A673 (cell line): ENCODE data around the gene PDE5A. TPM values are rescaled to one million over a fixed set of nuclear protein-coding genes. Genes with fewer than 3 reads are reported as not detected.

Experiments used
- BruUV-seq: library from RNA; stranded (reverse); fragments of 400-500 nt; replicated peaks from 2 replicates; lab custom pipeline; 2021; lab: Mats Ljungman, UMichigan
- CTCF ChIA-PET: fragments of 300-600 bp; sonication (Branson Sonifier 250); formaldehyde crosslinking; loops from one replicate; lab custom pipeline; 2022; ENCODE audit warnings: antibody characterized with exemption; lab: Charles Lee
- POLR2A ChIA-PET: fragments of 300-600 bp; sonication (Branson Sonifier 250); formaldehyde crosslinking; loops from one replicate; lab custom pipeline; 2022; ENCODE audit warnings: antibody characterized with exemption; ENCODE audit not compliant: low non-redundant PET; lab: Charles Lee
- DNase-seq: peaks from one replicate; pipeline ENCODE4 v3.0.0-alpha.2; 2015; ENCODE audit warnings: low spot score
- H3K27ac ChIP-seq: fragments of 200-600 bp; sonication (generic); 2 replicates; pipeline ENCODE4 v1.5.1; 2016; ENCODE audit warnings: mixed run types, low read depth, mild to moderate bottlenecking, mixed read lengths, antibody characterized with exemption, low read length; ENCODE audit not compliant: poor library complexity, severe bottlenecking
- H3K27me3 ChIP-seq: fragments of 200-600 bp; sonication (generic); replicated peaks from 2 replicates; pipeline ENCODE4 v1.6.1; 2017; ENCODE audit warnings: mixed run types, low read depth, mild to moderate bottlenecking, mixed read lengths, antibody characterized with exemption, low read length; ENCODE audit not compliant: insufficient read depth, poor library complexity
- H3K36me3 ChIP-seq: fragments of 200-600 bp; sonication (generic); 2 replicates; pipeline ENCODE4 v1.6.1; 2016; ENCODE audit warnings: mixed run types, mild to moderate bottlenecking, mixed read lengths, antibody characterized with exemption, low read length; ENCODE audit not compliant: insufficient read depth, poor library complexity, severe bottlenecking
- H3K4me1 ChIP-seq: fragments of 200-600 bp; sonication (generic); 2 replicates; pipeline ENCODE4 v1.6.1; 2017; ENCODE audit warnings: mixed run types, mild to moderate bottlenecking, mixed read lengths, antibody characterized with exemption, low read length; ENCODE audit not compliant: insufficient read depth, poor library complexity, severe bottlenecking
- H3K4me3 ChIP-seq: fragments of 200-600 bp; sonication (generic); 2 replicates; pipeline ENCODE4 v1.5.1; 2016; ENCODE audit warnings: low read depth, mixed run types, mild to moderate bottlenecking, mixed read lengths, low read length; ENCODE audit not compliant: poor library complexity, severe bottlenecking
- H3K9me3 ChIP-seq: fragments of 200-600 bp; sonication (generic); 2 replicates; pipeline ENCODE4 v1.6.1; 2016; ENCODE audit warnings: mixed run types, low read depth, mild to moderate bottlenecking, mixed read lengths, antibody characterized with exemption, low read length; ENCODE audit not compliant: poor library complexity, severe bottlenecking
- EZH2 ChIP-seq: fragments of 200-600 bp; sonication (generic); IDR thresholded peaks from 2 replicates; pipeline ENCODE4 v1.6.1; 2017; ENCODE audit warnings: borderline replicate concordance, low read depth, mild to moderate bottlenecking, mixed read lengths, antibody characterized with exemption, low read length; ENCODE audit not compliant: poor library complexity, severe bottlenecking
- intact Hi-C: fragments of 100-400 bp; cut with micrococcal nuclease; formaldehyde crosslinking; loops from one replicate; pipeline ENCODE4 v1.10.0; 2022; ENCODE audit not compliant: unreplicated experiment
- total RNA-seq: library from RNA; stranded (reverse); gene quantifications from 2 replicates; pipeline ENCODE4 v1.2.3, GENCODE V29; 2021
- TF ChIP-seq, protein P1 (sequence below): fragments of 300-800, 200-600 bp; sonication (generic); conservative IDR thresholded peaks from 2 replicates; pipeline ENCODE4 v1.5.1; 2017; ENCODE audit warnings: low read depth, mild to moderate bottlenecking, antibody characterized with exemption, low read length, moderate library complexity, mixed read lengths

Gene PDE5A
- total RNA-seq, 1 experiment from 2014 or later = 1.2 TPM

DNA sequence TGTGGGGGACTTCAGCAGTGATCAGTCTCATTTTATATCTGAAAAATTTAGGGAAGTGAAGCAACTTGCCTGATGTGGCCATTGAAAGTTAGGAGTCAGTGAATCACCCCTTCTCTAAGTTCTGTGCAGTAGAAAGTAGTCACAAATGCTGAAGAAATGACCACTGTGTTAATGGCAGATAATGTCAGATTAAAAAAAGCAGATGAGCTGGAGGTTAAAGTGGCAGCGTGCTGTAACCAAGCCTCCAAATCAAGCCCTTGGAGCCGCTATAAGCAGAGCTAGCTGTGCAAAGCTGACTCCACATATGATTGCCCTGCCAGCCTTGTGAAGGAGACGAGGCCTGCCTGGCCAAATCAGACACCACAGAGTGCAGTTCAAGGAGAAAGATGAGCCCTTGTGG is 39.2 kb upstream of the PDE5A start:
- CTCF ChIA-PET = no interaction called here
- no peak for DNase-seq

DNA sequence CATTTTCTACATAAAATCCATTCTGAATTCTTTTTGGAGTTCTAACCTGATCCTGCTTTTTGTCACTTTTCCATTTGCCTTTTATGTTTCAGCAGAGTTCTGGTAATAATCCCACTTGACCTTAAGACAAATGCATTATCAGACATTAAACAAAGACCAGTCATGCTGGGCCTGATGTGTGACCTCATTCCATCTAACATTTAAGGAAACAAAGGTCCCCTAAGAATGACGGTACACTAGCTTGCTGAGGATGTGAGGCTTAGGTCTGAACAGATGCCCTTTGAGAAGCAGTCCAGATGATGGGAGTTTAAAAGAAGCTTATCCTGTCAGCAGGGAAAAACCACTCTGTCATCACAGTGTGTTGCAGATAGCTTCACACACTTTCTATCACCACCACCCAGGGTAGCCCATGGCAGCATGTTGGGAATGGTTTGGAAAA is 38.1 kb upstream of the PDE5A start:
- H3K4me3 ChIP-seq = no peak overlapping the region
- no peak for DNase-seq
- no peaks in the 10 kb centered on the region for H3K4me1 ChIP-seq
- no peaks in the 10 kb centered on the region for H3K9me3 ChIP-seq
- TF ChIP-seq, protein P1, sequence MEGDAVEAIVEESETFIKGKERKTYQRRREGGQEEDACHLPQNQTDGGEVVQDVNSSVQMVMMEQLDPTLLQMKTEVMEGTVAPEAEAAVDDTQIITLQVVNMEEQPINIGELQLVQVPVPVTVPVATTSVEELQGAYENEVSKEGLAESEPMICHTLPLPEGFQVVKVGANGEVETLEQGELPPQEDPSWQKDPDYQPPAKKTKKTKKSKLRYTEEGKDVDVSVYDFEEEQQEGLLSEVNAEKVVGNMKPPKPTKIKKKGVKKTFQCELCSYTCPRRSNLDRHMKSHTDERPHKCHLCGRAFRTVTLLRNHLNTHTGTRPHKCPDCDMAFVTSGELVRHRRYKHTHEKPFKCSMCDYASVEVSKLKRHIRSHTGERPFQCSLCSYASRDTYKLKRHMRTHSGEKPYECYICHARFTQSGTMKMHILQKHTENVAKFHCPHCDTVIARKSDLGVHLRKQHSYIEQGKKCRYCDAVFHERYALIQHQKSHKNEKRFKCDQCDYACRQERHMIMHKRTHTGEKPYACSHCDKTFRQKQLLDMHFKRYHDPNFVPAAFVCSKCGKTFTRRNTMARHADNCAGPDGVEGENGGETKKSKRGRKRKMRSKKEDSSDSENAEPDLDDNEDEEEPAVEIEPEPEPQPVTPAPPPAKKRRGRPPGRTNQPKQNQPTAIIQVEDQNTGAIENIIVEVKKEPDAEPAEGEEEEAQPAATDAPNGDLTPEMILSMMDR = no peak
- TF ChIP-seq EZH2 = no peak
- no TSS peak for BruUV-seq
- H3K36me3 ChIP-seq = no peaks in the 10 kb centered on the region
- no peak overlapping the region for H3K27ac ChIP-seq
- intact Hi-C loops = no loop called here
- ChIA-PET CTCF (no interaction called here), POLR2A (no interaction called here)
- H3K27me3 ChIP-seq = no peaks in the 10 kb centered on the region

More for the DNA sequence above, 39.2 kb upstream of the PDE5A start:
- no peak for TF ChIP-seq EZH2
- TF ChIP-seq, protein P1 = no peak
- H3K4me1 ChIP-seq = no peaks in the 10 kb centered on the region
- H3K4me3 ChIP-seq = no peak overlapping the region
- POLR2A ChIA-PET = no interaction called here
- H3K27ac ChIP-seq = no peak overlapping the region
- no peaks in the 10 kb centered on the region for H3K36me3 ChIP-seq
- H3K9me3 ChIP-seq = no peaks in the 10 kb centered on the region
- H3K27me3 ChIP-seq = no peaks in the 10 kb centered on the region
- no TSS peak for BruUV-seq
- intact Hi-C loops = no loop called here

DNA sequence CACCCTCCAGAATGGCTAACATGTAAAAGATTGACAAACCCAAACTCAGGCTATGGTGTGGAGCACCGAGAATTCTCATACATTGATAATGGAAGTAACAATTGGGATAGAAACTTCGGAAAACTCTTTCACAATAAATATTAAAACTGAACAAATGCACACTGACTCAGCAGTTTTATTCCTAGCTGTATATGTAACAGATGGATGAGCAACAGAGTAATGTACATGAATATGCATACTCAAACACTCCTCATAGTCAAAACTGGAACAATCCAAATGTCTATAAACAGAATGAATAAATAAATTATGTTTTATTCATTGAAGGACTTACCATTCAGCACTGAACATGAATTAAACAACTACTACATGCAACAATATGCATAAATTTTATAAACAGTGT is 37.1 kb upstream of the PDE5A start:
- no peaks in the 10 kb centered on the region for H3K27me3 ChIP-seq
- CTCF ChIA-PET = no interaction called here
- BruUV-seq = no TSS peak

More for the DNA sequence above, 37.1 kb upstream of the PDE5A start:
- Histone ChIP-seq H3K4me3 (no peak overlapping the region), H3K27ac (no peak overlapping the region), H3K9me3 (no peaks in the 10 kb centered on the region), H3K36me3 (no peaks in the 10 kb centered on the region), H3K4me1 (no peaks in the 10 kb centered on the region)
- no peak for TF ChIP-seq EZH2
- TF ChIP-seq, protein P1 = no peak
- DNase-seq = no peak
- POLR2A ChIA-PET = no interaction called here
- intact Hi-C loops = no loop called here
